GM19240 (cell line): Measurements from ENCODE around the gene USB1.
A peak's percentile ranks its signal among the peaks of the same experiment; 100 is the strongest.

Source experiments
- DNase-seq: peaks from one replicate; pipeline ENCODE4 v3.0.0; 2011; ENCODE audit warnings: low spot score; ENCODE audit not compliant: insufficient read length

The USB1 gene

DNA sequence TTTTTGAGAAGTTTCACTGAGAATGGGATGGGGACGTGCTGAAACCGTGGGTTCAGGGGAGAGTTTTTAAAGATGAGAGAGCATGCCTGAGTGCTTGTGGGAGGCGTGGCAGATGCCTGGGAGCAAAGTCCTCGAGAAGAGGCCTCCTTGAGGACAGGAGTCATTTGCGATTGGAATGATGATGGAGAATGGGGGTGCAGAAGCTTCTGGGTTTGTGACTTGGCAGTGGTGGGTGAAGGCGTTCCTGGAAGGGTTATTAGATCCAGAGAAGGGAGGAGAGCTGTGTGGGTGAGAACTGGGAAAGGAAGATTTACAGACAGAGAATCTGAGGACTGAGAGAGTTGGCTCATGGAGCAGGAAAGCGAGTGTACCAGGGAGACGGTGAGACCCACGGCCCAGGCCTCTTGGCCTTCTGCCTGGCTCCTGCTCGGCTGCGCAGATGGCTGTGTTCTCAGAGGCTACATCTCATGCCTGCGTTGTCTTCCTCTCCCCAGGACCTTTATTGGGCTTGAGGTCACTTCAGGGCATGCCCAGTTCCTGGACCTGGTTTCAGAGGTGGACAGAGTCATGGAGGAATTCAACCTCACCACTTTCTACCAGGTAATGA lies 15.7 kb downstream of the USB1 start:
- DNase-seq = no peak

DNA sequence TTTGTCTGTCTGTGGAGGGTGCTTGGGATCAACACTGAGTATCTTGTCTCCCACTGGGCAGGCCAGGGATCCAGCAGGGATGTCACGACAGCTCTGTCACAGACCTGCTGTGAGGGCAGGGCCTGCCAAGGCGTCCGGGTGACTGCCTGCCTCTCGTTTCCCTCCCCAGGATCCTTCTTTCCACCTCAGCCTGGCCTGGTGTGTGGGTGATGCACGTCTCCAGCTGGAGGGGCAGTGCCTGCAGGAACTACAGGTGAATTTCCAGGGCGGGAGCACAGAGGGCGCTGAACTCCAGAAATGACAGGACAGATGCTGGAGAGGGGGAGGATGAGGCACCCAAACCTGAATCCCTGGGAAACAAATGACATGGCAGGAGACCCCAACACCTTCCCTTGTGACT lies 17.6 kb downstream of the USB1 start:
- DNase-seq = no peak

DNA sequence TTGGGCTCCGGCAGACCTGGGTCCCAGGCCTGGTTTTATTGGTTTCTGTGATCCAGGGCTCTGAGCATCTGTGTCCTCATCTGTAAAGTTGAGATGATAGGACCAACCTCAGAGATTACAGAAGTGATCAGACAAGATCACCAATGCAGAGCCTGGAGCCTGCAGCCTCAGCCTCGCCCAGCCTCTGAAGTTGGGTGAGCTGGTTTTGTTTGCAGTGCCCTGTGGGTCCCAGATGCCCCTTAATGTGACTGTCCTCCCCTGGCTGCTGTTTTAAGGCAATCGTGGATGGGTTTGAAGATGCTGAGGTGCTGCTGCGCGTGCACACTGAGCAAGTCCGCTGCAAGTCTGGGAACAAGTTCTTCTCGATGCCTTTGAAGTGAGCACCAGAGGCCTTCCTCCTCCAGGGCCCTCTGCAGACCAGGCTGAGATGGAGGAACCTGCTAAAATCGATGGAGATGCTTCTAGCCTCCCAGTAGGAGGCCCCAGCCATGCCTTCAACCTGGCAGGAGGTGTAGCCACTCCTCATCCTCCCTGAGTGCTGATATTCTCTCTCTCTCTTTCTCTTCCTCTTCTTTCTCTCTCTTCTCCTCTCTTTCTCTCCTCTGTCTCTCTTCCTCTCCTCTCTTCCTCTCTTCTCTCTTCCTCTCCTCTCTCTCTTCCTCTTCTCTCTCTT lies 18.8 kb downstream of the USB1 start:
- DNase-seq = no peak

DNA sequence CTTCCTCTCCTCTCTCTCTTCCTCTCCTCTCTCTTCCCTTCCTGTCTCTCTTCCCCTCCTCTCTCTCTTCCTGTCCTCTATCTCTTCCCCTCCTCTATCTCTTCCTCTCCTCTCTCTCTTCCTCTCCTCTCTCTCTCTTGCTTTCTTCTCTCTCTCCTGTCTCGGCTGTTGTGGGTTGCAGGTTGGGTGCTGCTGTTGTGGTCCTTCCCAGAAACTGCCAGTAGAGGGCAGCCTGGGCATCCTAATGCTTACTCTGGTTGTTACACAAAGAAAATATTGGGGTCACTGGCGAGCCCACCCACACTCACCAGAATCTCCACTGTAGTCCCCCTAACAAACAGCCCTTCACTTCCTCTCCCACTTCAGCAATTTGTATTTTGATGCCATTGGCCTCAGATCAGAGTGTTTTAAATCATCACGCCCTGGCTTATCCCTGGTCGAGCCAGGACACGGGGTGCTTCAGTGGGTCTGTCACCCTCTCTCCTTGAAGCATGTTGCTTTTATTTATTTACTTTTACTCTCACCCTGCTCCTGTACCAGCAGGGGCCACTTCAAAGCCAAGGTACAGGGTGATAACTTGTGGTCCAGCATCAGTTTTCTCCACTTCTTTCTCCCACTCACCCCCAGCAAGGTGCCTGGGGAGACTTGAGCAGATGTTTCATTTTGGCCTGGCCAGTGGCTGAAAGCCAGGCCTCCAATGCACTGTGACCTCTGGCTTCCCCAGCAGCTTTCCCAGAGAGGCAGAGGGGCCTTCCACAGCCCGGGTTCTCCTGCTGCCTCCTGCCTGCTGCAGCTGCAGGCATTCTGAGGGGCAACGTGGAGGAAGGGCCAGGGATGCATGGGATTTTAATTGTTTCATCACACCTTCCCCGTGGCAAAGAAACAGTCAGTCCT lies 19.7 kb downstream of the USB1 start:
- peak; percentile 61 for DNase-seq

- DNase-seq = no peak
Measured at GRCh38 chr16:58021661-58022551, 20.7 kb downstream of the USB1 start.

DNA sequence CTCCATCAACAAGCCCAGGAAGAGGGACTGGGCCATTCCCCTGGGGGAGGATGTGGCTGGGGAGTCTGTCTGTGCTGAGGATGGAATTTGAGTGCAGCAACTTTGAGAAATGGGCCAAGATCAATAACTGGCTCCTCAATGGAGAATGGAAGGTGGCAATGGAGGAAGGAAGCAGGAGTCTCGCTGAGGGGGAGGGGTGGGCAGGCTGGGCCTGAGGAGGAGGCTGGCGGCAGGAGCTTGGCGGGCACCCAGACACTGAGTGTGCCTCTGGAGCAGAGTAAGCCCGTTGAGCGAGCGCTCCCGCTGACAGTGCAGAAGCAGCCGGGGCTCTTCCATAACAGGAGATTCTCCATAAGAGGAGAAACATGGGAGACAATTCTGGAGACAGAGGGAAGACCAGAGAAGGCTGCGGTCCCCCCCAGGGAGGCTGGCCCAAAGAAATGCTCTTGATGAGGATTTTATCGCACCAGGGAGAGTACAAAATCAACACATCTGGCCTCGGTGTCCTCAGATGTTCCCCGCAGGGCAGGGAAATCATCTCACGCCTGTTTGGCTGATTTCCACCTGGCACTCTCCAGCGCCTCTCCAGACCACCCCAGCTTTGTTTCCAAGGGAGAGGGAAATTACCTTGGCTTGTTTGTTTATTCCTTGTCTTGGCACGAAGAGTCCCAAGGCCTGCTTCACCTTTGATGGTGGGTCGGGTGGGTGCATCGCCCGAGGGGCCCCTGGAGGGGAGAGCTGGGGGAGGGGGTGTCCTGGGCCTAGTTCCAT lies 21.6 kb downstream of the USB1 start:
- no peak for DNase-seq

GRCh38 chr16:58024486-58025350 lies 23.5 kb downstream of the USB1 start:
- DNase-seq = no peak

DNA sequence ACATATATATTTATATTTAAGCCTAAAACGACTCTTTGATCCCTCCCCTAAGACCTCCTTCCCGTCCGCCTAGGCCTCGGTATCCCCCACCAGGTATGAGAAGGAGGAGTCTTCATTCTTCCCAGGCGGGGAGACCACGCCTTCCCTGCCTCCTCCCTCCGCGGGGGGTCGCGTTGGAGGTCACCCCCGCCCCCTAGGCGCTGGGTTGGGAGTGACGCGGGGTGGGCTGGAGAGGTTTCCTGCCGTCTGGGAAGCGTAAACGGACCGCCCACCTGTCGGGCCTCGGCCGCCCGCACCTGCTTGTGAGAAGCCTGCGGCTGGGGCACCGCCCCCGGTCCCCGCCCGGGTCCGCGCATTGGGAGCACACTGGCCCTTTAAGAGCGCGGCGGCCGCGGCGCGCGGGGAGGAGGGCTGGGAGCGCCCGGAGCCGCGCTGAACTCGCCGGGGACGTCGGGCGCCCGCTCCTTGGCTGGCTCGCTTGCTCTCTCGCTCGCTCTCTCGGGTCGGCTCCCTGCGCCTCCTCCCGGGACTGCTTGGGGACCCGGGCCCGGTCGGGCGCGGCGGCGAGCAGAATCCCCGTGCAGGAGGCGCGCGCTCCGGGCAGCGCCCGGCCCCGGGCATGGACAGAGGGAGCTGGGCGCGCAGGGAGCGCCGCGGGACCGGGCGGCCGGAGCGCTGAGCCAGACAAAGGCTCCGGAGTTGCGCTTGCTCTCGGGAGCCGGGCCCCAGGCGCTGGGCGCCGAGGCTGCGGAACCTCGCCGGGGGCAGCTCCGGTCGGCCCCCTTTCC lies 24.3 kb downstream of the USB1 start, which contains the start of gene MMP15:
MMP15 (plus strand) TSS at position 404 of the 788 bp plus-strand sequence. CDS start 597 bp downstream, outside the sequence.
- no peak for DNase-seq

- DNase-seq = no peak
Measured at GRCh38 chr16:58026139-58026704, 25.0 kb downstream of the USB1 start.

- no peak for DNase-seq
Measured at GRCh38 chr16:58026705-58027160, 25.5 kb downstream of the USB1 start.

- no peak for DNase-seq
Measured at GRCh38 chr16:58027161-58027915, 26.1 kb downstream of the USB1 start.

DNA sequence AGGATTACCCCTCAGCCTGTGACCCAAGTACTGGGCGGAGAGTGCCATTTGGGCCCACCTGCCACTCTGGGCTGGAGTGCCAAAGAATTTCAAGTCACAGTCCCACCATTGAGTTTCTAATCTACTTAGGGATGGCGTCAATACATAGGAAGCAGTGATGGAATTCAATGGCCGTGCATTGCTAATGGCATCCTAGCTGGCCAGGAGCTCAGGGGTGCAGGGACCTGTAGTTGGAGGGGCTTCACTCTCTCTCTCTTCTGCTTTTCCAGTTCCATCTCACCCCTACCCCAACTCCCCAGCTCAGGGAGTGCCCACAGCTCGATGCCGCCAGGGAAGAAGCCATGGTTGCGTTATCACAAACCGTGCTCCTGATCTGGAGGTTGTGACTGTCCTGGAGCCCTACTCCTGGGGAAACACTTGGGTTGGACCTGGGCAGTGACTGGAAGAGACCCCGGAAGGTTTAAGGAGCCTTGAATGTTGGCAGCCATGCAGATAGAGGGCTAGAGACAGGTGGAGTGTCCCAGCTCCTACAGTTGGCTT lies 26.8 kb downstream of the USB1 start:
- DNase-seq = no peak

DNA sequence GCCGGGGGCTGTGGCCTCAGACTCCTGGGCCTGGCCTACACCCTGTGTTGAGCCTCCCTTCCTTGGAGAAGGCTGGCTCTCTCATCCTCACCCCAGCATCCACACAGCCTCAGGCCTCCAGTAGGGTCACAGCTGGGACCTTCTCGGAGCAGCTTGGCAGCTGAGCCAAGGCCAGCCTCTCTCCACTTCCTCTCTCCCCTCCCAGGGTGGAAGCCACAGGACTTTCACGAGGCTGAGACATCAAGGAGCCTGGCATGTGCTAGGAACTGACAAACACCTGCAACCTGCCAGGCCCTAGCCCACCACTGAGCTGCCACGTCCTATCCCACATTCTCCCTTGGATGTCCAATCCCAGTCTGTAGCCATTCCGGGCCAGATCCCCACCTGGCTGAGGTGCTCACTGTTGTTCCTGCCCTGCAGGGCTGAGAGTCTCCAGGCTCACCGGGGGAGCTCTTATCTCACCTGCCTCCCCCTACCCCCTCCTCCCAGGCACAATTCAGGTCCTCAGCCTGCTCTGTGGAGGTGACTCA lies 27.4 kb downstream of the USB1 start:
- DNase-seq = no peak

GRCh38 chr16:58029410-58029809 lies 28.2 kb downstream of the USB1 start:
- no peak for DNase-seq

DNA sequence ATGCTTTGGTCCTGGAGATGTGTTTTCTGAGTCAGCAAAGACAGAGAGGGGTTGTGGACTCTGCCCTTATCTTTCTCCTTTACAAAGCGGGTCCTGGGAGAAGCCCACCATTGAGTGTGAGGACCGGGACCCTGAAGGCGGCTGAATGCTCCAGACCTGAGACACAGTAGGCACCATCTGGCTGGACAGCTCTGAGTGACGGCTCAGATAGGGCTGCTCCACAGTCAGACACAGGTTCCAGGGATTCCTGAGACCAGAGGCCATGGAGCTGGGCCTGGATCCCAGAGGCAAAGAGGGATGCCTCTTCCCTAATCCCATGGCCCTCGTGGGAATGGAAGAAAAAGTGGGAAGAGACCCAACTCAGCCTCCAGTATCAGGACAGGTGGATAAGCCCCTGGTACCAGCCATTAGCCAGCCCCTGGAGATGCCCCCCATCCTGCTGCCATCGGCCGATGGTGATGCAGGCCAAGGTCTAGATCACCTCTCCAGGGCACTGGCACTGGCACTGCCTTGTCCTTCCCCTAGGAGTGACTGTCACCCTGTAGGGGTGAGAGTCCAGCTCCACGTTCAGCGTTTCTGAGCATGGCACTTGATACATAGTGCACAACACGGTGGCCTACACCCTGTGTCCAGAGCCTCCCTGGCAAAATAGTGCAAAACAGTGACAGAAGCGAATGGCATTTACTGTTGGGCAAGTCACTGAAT lies 29.1 kb downstream of the USB1 start:
- DNase-seq = no peak
